Uterus (tissue), 2 donors: ENCODE results near the gene DSTN.

Experiments
- POLR2A ChIP-seq, 2 donors: fragments of 450-650 bp; IDR thresholded peaks; one replicate each; pipeline ENCODE4 v1.6.1; 2016; ENCODE audit warnings: antibody characterized with exemption in 2 of 2, mild to moderate bottlenecking in 1 of 2, moderate library complexity in 1 of 2
- TF ChIP-seq, protein P1 (sequence below), 4 experiments: fragments of 200-600 bp in 2 of 4; fragments of 450-650 bp in 2 of 4; sonication (generic) in 2 of 4; IDR thresholded peaks; one replicate each; pipeline ENCODE4 v1.5.1; 2016 to 2019; ENCODE audit warnings: antibody characterized with exemption in 4 of 4, mild to moderate bottlenecking in 2 of 4, moderate library complexity in 1 of 4

DNA sequence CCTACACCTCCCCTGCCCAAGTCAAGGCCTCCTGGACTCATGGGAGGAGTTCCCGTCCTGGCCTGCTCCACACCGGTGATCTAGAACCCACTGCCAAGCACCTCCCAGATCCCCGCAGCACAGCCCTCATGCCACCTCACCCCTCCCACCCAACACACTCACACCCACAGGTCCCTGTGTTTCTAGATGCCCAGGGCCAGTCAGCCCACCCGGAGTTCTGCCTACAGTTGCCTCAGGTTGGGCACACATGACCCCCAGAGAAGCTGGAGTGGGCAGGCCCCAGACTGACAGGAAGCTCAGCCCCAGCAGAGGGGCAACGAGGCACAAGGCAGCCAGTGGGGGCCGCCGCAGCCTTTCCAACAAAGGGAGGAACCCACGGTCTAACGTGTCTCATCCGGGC, 82.5 kb downstream of the DSTN start:
- TF ChIP-seq, protein P1, sequence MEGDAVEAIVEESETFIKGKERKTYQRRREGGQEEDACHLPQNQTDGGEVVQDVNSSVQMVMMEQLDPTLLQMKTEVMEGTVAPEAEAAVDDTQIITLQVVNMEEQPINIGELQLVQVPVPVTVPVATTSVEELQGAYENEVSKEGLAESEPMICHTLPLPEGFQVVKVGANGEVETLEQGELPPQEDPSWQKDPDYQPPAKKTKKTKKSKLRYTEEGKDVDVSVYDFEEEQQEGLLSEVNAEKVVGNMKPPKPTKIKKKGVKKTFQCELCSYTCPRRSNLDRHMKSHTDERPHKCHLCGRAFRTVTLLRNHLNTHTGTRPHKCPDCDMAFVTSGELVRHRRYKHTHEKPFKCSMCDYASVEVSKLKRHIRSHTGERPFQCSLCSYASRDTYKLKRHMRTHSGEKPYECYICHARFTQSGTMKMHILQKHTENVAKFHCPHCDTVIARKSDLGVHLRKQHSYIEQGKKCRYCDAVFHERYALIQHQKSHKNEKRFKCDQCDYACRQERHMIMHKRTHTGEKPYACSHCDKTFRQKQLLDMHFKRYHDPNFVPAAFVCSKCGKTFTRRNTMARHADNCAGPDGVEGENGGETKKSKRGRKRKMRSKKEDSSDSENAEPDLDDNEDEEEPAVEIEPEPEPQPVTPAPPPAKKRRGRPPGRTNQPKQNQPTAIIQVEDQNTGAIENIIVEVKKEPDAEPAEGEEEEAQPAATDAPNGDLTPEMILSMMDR (IDR thresholded peaks at IDR 0.05) = no peak
- TF ChIP-seq POLR2A (IDR thresholded peaks at IDR 0.05) = no peak
